Eye (tissue), 1 donor: ENCODE measurements around the gene MIOS.
"Not testable (repeated sequence)": the region's sequence is repeated elsewhere in the genome, so short reads cannot be mapped to it uniquely, and the experiment has no call there.

Experiments used
- DNase-seq: peaks from one replicate; pipeline ENCODE4 v3.0.0-alpha.2; 2015

Gene MIOS

DNA sequence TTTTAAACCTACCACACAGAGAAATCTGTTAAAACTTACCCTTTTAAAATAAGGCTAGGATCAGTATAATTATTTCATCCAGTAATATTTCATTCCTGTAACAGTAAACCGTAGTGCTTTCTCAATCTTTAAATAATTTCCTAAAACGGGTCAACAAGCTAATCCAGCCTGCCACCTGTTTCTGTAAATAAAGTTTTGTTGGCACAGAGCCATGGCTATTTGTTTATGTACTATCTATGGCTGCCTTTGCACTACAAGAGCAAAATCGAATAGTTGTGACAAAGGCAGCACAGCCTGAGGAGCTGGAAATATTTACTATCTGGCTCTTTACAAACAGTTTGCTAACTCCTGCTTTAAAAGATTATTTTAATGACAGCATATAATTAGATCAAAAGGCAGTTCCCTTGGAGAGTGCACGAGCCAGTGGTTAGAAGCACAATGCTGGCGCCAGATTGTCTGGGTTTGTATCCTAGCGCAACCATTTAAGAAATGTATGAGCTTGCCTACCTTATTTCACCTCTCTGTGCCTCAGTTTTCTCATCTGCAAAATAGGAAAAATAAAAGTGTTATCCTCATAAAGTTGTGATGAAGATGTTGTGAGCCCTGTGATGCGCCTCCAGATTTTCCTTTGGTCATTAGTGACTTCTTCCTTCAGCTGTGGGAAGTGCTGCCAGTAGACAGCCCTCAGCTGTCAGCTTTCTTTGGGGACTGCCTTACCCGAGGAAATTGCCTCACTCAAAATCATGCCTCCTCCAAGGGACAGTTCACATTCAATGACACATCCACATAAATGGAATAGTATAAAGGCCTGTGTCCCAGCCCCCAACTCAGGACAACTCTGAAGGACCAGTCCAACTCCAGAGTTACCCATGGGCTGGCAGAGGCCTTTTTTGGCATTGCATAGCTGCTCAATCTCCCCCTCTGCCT lies 11.8 kb upstream of the MIOS start:
- no peak for DNase-seq

DNA sequence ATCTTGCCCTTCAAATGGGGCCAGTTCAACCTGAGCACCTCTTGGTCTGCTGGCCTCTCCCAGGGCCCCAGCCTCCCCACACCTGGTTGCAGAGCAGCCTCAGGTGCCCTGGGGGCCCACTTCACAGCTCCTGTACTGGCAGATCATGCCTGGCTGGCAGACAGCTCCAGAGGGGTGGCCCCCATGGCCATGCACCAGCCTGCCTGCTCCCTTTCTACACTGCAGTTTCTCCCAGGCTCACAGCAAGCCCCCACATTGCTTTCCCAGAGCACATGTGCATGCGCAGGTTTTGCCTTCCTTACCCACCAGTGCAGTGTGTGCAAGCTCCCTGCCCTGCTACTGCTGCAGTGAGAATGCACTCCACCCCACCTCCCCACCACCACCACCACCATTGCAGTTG lies 9.8 kb upstream of the MIOS start:
- no peak for DNase-seq

DNA sequence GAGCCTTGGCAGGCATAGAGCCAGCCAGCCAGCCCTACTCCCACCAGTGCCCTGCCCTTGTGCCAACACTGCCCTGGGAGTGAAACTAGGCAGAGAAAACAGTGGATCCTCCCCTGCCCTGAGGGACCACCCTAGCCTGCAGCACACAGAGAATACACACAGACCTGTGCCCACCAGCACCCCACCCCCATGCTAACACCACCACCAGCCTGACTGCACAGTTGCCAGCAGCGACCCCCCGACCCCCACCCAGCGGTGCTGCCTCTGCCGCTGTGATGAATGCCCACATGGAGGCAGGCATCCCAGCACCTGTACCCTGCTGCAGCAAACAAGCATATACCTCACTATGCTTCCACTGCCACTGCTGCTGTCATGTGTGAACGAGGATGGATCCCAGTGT lies 9.4 kb upstream of the MIOS start:
- DNase-seq, result no peak

DNA sequence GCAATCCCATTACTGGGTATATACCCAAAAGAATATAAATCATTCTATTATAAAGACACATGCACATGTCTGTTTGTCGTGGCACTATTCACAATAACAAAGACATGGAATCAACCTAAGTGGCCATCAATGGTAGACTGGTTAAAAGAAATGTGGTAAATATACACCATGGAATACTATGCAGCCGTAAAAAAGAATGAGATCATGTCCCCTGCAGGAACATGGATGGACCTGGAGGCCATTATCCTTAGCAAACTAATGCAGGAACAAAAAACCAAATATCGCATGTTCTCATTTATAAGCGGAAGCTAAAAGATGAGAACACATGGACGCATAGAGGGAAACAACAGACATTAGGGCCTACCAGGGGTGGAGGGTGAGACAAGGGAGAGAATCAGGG lies 5.1 kb upstream of the MIOS start:
- DNase-seq, result not testable (repeated sequence)

DNA sequence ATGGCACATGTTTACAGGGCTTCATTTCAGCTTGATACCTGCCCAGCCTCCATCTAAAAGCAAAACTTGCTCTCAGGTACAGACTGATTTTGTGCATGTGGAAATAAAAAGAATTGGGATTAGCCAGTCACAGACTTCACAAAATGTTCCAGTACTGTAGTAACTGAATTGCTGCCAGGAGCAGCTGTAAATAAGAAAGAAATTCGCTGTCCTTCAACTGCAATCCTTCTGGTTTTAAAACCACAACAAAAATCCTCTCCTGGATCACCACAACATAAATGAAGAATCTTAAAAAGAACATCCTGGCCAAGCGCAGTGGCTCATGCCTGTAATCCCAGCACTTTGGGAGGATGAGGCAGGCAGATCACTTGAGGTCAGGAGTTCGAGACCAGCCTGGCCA lies 3.9 kb upstream of the MIOS start:
- DNase-seq, result no peak

DNA sequence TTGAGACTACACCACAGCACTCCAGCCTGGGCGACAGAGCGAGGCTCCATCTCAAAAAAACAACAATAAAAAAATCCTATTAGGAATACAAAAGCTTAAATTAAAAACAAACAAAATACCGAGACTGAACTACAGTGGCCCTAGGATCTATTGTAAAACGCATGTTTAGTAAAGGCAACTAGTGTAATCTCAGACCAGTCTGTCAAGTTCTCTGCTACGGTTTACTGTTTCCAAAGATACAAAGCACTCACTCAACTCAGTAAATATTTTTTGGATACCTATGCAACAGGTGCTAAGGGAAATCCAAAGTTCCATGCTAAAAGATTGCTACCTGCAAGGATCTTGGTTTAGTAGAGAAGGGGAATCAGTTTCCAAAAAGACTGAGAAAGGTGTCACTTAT lies 3.4 kb upstream of the MIOS start:
- no peak for DNase-seq

DNA sequence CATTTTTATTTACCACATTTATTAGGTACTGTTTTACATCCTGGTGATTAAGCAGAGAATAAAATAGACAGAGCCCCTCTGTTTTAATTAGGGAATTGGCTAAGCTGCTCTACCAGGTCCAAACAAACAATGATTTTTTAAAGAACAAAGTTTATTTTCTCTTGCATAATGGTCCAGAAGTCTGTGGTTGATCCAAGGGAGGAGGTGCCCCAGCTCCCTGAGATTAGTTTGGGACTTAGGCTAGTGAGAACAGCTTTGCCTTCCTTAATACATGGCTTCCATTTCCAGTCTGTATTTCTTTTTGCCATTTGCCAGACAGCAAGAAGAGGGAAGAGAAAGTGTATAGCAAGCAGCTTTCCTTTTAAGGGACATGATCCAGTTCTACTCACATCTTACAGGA lies 2.9 kb upstream of the MIOS start:
- DNase-seq, result no peak

DNA sequence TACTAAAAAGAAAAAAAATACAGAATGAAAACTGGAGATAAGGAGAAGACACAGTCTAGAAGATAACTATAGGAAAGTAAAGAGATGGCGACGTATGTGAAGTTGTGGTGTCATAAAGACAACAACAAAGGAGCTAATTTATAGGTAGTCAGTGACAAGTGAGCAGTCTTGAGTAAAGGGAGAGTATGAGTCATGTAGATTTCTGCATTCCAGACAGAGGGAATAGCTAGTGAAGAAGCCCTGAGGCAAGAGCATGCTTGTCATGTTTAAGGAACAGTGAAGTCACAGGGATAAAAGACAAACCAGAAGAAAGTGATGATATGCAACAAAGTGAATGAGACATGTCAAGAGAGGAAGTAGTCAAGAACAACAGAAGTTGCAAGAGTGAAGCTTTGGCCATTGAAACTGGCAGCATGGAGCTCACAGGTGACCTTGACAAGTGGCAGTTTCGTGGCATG lies 2.3 kb upstream of the MIOS start:
- DNase-seq, result peak; percentile 15

DNA sequence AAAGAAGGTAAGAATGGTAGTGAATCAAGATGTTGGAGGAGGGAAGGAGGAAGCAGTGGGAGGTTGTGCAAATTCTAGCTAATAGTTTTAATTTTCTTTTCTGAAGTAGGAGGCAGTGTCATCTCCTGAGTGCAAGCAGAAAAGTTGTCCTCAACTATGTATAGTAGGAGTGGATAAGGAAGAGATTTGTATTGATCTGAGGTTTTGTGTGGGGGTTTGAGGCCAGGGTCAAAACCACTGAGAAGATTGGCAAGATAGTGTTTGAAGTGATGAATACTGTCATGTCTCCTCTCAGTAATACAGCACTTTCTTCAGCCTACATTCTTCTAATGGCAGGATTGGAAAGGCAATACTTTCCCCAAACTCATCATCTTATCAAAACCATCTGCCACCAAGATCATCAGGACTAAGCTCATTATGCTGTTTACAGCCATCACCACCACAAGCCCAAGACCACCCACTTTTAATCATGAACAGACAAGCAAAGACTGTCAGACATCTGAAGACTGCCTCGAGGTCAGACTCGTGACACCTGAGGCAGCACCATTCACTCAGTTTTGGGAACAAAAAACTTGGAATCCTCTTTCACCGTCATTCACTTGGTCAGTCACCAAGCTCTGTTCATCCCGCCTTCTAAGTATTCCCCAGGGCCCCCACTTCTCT lies 1.5 kb upstream of the MIOS start:
- no peak for DNase-seq

DNA sequence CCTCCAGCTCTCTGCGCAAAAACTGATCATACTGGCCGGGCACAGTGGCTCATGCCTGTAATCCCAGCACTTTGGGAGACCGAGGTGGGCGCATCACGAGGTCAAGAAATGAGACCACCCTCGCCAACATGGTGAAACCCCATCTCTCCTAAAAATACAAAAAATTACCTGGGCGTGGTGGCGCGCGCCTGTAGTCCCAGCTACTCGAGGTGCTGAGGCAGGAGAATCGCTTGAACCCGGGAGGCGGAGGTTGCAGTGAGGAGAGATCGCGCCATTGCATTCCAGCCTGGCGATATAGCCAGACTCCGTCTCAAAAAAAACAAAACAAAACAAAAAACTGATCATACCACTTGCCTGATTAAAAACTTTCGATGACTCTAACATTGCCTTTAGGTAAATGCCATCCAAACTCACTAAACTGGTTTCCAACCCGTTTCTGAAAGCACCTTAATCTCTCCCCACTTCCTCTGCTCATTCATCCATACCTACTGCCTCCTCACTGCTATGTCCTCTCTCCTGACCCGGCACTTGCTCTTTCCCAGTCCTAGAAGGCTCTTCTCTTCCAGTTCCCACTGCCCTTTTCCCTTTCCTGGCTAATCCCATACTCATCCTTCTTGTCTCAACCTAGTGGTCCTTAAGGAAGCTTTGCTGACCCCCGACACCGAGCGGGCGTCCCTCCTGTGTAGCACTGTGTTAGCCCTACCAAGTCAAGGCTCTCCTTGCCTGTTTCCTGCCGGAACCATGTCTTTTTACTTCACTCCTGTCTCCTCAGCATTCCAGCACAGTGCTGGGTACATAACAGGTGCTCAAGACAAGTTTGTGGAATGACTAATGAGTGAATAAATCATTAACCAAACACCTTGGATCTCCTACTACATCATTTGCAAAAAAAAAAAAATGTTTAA lies 686 bp upstream of the MIOS start:
- peak; percentile 50 for DNase-seq

DNA sequence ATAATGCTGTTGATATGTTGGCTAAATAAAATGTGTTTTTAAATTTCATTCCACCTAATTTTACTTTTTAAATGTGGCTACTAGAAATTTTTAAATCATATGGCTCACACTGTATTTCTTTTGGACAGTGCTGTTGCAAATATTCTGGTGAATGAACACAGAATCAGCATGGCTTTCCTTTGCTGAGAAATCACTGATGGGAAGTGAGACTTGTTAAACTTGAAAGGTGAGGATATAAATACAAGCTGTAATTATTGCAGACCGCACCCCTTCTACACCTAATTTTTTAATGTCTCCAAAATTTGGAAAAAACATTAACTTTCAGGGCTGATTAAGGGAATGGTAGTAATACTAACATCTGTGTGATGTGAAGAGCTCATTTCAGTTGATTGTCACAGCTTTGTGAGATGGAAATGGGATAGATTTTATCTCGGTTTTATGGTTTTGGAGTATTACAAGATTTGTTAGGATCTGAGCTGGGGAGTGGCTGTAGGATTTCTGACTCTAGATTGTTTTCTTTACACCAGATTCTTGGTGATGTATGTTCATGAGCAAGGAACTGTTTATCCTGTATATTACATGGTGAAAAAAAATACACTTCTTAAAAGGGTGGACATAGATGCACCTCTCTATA lies 1.3 kb downstream of the MIOS start:
- no peak for DNase-seq

DNA sequence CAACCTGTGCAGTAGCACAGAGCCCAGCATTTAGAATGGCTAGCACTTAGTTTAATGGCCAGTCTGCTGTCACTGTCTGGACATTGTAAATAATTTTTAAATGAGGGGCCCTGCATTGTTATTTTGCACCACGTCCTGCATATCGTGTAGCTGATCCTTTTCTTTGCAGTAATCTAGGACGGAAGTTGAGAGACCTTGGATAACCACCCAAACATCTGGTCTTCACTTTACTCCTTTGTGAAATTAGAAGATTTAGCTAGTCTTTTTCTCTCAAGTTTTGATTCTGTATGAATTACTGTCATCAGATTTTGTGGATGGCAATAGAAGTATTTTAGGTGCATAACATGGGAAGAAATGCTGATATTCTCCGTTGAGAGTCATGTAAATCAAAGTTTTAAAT lies 1.9 kb downstream of the MIOS start:
- no peak for DNase-seq

DNA sequence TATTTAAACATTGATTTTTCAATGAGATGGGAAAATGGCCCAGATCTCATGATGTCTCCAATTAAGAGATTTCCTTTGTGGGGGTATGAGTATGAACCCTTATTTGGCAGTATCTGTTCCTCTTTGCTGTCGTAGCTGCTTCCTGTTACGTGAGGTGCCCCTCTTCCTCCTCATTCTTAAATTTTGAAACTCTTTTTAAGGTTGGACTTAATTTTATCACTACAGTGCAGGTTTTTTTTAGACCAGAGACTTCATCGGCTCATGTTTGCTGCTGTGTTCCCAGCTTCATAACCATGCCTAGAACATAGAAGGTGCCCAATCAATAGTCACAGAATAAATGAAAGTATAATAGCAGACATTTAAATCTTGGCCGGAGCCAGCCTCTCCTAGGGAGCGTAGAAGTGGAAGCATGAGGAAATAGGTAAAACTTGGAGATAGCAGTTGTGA lies 2.4 kb downstream of the MIOS start:
- no peak for DNase-seq

DNA sequence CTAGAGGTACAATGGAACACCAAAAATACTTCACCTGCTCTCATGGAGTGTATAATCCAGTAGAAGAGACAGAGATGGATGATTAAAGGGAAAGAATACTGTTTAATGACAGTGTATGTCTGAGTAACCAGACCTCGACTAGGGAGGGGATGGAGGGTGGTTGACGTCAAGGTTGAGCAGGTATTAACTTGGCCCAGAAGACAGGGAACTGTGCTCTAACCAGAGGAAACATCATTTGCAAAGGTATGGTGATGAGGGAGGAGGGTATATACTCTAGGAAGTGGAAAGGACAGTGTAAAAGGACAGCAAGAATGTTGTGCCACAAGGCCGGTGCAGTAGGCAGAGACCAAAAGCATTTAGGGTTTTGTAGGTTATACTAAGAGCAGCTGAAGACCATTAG lies 2.9 kb downstream of the MIOS start:
- no peak for DNase-seq

DNA sequence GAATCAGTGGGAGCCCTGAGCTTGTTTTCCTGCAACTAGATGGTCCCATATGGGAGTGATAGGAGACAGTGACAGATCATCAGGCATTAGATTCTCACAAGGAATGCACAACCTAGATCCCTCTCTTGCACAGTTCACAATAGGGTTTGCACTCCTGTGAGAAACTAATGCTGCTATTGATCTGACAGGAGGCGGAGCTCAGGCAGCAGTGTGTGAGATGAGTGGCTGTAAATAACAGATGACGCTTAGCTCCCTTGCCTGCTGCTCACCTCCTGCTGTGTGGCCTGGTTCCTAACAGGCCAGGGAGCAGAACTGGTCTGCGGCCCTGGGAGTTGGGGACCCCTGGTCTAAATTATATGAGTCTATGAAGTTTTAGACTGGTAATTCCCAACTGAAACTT lies 3.9 kb downstream of the MIOS start:
- DNase-seq, result no peak

DNA sequence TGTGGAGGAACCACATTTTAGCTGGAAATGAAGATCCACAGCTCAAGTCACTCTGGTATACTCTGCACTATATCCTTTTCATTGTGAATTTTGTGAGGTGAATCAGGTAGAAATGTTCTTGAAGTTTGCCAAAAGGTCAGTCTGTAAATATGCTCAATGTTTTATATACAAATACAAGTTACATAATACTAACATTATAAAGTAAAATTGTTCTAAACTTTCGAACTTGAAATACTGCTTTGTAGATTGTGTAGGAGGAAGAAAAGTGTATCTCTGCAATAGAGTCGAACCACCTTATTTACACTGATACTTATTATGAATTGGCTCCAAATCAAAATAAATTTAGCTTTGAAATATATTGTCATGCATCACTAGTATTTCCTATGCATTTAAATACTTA lies 7.0 kb downstream of the MIOS start:
- DNase-seq, result no peak

DNA sequence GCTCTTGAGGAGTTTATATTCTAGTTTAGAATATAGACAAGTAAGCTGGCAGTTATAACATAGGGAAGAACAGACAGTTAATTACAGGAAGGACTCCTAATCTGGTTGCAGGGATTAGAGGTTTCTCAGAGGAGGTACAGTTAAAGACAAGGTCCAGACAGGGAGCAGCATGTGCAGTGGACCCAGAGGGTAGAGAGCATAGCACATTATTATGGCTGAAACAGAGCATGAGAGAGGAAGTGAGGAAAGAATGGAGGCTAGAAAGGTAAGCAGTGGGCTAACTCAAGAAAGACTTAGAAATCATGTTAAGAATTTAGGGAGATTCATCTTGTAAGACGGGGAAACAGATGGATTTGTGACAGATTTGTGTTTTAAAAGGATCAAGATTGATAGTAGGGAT lies 9.7 kb downstream of the MIOS start:
- DNase-seq, result no peak

DNA sequence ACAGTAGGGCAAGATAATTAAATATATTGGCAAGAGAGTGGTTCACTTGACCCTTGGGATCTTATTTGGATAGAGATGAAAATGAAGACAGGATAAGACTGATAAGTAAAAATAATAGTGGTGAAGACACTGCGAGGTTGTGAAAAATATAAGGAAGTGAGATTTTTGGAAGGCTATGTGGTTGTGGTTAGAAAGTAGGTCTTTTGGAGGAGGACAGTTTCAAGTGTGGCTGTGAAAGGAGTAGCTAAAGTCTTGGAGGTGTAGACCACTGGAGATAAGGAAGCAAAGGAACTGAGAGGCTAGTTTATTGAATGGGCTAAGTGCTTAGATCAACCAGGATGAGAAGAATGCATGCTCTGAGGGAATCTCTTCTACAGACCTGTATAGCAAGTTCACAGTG lies 11.2 kb downstream of the MIOS start:
- no peak for DNase-seq

DNA sequence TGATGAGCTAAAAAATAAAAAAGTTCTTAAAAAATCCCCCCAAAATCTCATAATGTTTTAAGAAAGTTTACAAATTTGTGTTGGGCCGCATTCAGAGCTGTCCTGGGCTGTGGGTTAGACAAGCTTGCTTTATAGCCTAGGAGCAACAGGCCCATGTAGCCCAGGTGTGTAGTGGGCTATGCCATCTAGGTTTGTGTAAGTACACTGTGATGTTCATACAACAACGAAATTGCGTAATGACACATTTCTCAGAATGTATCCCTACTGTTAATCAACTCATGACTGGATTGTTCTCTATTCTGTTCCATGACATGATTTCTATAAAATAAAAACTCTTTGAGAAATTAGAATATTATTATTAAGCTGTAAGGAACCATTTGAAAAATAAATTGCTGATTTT lies 13.0 kb downstream of the MIOS start:
- DNase-seq, result no peak

DNA sequence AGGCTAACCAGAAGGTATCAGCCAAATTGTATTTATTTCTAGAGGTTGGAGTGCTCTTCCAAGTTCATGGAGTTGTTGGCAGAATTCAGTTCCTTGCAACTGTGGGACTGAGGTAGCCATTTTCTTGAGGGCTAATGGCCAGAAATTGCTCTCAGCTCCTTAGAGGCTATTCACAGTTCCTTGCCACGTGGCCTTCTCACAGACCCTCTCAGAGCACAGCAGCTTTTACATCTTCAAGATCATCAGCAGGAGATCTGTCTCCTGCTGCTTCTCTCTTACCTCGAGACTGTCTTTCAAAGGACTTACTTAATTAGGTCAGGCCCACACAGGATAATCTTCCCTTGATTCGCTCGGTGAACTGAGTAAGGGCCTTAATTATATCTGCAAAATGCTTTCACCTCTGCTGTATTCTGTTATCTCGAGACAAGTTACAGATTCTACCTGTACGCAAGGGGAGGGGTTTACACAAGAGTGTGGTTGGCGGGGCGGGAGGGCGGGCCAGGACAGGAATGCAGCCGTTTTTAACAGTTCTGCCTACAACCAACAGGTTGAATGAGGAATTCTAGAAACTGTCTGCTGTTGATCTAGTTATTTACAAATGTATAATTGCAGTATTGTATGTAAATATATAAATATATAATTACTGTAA lies 15.0 kb downstream of the MIOS start:
- peak; percentile 32 for DNase-seq

DNA sequence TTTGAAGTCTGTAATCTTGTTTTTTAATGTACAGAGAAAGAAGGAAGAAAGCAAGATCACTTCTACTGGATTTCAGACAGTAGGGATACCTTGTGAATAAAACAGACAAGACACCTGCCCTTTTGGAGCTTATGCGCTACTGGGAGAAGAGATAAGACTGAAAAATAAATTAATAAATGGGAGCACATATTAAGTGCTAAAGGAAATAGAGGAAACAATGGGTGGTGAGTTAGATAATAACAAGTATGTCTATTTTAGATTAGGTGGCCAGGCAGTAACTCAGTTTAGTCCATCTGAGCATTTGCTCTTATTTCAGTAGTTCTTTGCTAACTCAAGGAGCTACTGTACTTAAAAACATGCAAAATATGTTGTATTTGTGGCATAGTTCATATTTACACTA lies 15.9 kb downstream of the MIOS start:
- no peak for DNase-seq

DNA sequence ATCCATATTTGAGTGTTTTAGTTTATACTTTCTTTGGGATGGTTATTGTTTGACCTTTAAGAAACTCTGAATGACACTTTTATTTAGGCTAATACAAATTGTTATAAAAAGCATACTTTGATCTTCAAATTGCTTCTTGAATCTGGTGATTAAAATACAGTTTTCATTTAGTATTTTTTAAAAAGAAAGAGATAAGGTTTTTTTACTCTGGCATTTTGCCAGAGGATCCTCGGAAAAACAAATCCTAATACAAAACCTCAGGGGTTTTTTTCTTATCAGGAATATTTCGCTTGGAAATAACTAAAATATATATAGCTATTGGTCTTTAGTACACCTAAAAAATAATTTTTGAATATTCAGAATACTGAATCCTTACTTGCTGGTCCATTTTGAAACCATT lies 17.0 kb downstream of the MIOS start:
- DNase-seq, result no peak
